Heart left ventricle (tissue), 13 donors: ENCODE data around the gene KCNG2.

ENCODE experiments used
- CTCF ChIP-seq, 12 donors: fragments of 200-600 bp; sonication (generic) in 4 of 12; IDR thresholded peaks; one replicate each; pipeline versions ENCODE4 v1.5.0 to v1.8.0; 2018 to 2022; ENCODE audit warnings: antibody characterized with exemption in 12 of 12, mild to moderate bottlenecking in 5 of 12
- POLR2A ChIP-seq, 2 donors: fragments of 450-650 bp; IDR thresholded peaks; one replicate each; pipeline ENCODE4 v1.6.1; 2017; ENCODE audit warnings: antibody characterized with exemption in 2 of 2, mild to moderate bottlenecking in 2 of 2, moderate library complexity in 2 of 2
- donor health status: ischemic (EF 13 %, LVEDD 7.1; RV severe dilation, severe dysfunction).
- donor health status: DM: no; HTN: yes; CAD: no.
- donor health status: DM: no; HTN: no; CAD: no.
- donor health status: ischemic (EF 25% LVEDD 6.9; RV normal size, moderate dysfunction).
- donor health status: ischemic (EF 25% LVEDD 5.7; RV mildly dilated, moderate dysfunction).
- donor health status: ischemic (EF 35%, LVEDD 5.7; RV mildly dilated, moderate dysfunction).
- donor health status: nonischemic (EF 11% LVEDD 7.7; RV severe dilation, severe dysfunction).
- donor health status: DM: yes; HTN: yes; CAD: no.
- donor health status: PGD.
- donor health status: ischemic (EF 29% LVEDD 5.4; RV normal size, mild dysfunction).
- donor health status: nonischemic (EF 23%, LVEDD 6.1; RV moderate dilation, normal function).

GRCh38 chr18:79935499-79935898 is 137.8 kb downstream of the KCNG2 start:
- TF ChIP-seq CTCF (IDR thresholded peaks at IDR 0.05) (no peak), POLR2A (IDR thresholded peaks at IDR 0.05) (no peak)
